NCI-H524 (cell line): ENCODE data around the gene KSR2.
"Not testable (repeated sequence)": the region's sequence is repeated elsewhere in the genome, so short reads cannot be mapped to it uniquely, and the experiment has no call there.

Experiments used
- DNase-seq, 2 experiments: peaks; one replicate each; lab custom pipeline; 2025; lab: John Stamatoyannopoulos, UW

Gene KSR2

GRCh38 chr12:117968826-117969659, at the start of gene KSR2:
Gene KSR2 (minus strand): TSS chr12:117968990. CDS start chr12:117968255, 735 bp downstream.
- DNase-seq: peak; percentile 86 to 87

- no peak for DNase-seq
Observed at GRCh38 chr12:118017926-118018325, 49.1 kb upstream of the KSR2 start.

- DNase-seq: peak; percentile 94 to 98
Observed at GRCh38 chr12:118016424-118017264, 47.9 kb upstream of the KSR2 start, which contains the start of gene RFC5. Gene RFC5 (plus strand): TSS chr12:118016703. CDS start chr12:118016828, 125 bp downstream.

GRCh38 chr12:118015944-118016343, 47.2 kb upstream of the KSR2 start:
- DNase-seq: no peak

GRCh38 chr12:118015306-118015705, 46.5 kb upstream of the KSR2 start:
- no peak for DNase-seq

GRCh38 chr12:118013283-118013682, 44.5 kb upstream of the KSR2 start:
- no peak for DNase-seq

- DNase-seq: no peak
Observed at GRCh38 chr12:118011961-118012360, 43.2 kb upstream of the KSR2 start.

GRCh38 chr12:118011377-118011776, 42.6 kb upstream of the KSR2 start:
- DNase-seq: no peak

- no peak for DNase-seq
Observed at GRCh38 chr12:118010903-118011302, 42.1 kb upstream of the KSR2 start.

- not testable (repeated sequence) for DNase-seq
Observed at GRCh38 chr12:117999806-118000205, 31.0 kb upstream of the KSR2 start.

GRCh38 chr12:117998719-117999118, 29.9 kb upstream of the KSR2 start:
- DNase-seq: no peak

GRCh38 chr12:117994551-117995438, 26.0 kb upstream of the KSR2 start:
- DNase-seq: no peak

- no peak for DNase-seq
Observed at GRCh38 chr12:117986705-117987469, 18.1 kb upstream of the KSR2 start.

GRCh38 chr12:117985182-117985581, 16.4 kb upstream of the KSR2 start:
- no peak for DNase-seq

- DNase-seq: no peak
Observed at GRCh38 chr12:117981267-117981666, 12.5 kb upstream of the KSR2 start.

GRCh38 chr12:117980616-117981015, 11.8 kb upstream of the KSR2 start:
- peak; percentile 35 to 77 for DNase-seq

- no peak for DNase-seq
Observed at GRCh38 chr12:117977373-117977772, 8.6 kb upstream of the KSR2 start.

GRCh38 chr12:117975006-117975405, 6.2 kb upstream of the KSR2 start:
- DNase-seq: no peak

- DNase-seq: peak in 1 of 2 experiments; percentile 62
Observed at GRCh38 chr12:117972301-117972700, 3.5 kb upstream of the KSR2 start.

GRCh38 chr12:117970334-117970733, 1.5 kb upstream of the KSR2 start:
- no peak for DNase-seq
